GM12874 (cell line): ENCODE results near the gene NFIB.

ENCODE experiments used
- CTCF ChIP-seq: IDR thresholded peaks from 2 replicates; pipeline ENCODE4 v1.5.1; 2011; ENCODE audit warnings: low read depth, mild to moderate bottlenecking, control low read depth, low read length, moderate library complexity; ENCODE audit not compliant: insufficient read depth

NFIB gene

GRCh38 chr9:14313951-14314423 lies at the start of gene NFIB:
Gene NFIB, minus strand, starts transcription at chr9:14314141. Its CDS starts 630 bp downstream, at chr9:14313511.
- TF ChIP-seq CTCF: no peak

DNA sequence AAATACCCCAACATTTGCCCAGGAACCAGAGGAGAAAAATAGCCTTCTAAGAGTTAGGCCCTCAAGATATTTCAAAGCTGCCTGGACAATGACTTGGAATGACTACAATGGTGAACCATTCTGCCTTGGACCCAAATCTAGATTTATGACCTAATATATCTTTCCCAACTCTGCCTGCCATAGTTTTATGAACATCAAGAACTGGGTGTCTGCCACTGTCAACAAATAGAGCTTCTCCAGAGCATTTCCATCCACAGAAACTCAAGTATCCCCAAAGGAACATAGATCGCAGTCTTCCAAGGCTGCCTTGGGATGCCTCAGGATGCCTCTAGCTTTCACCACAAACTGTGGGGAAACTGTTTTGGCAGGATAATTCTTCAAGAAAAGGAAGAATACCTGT lies 48.2 kb upstream of the NFIB start:
- TF ChIP-seq CTCF: no peak

GRCh38 chr9:14361074-14361473 lies 47.1 kb upstream of the NFIB start:
- no peak for TF ChIP-seq CTCF

DNA sequence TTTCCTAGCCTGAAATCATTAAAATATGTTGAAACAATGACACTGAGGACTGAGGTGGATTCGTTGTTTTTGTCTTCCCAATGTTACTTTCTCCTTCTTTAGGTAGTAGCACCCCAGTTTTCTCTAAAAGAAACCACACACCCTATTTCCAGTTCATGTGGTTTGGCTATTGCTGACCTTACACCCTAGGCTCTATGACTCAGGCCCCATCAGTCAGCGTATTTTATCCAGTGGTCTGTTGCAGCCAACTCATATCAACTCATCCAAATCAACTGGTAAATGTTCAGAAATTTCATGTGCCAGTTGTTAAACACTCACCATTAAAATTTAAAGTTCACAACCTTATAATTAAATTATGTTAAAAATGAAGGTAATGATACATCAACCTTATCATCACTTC lies 44.6 kb upstream of the NFIB start:
- TF ChIP-seq CTCF: no peak

DNA sequence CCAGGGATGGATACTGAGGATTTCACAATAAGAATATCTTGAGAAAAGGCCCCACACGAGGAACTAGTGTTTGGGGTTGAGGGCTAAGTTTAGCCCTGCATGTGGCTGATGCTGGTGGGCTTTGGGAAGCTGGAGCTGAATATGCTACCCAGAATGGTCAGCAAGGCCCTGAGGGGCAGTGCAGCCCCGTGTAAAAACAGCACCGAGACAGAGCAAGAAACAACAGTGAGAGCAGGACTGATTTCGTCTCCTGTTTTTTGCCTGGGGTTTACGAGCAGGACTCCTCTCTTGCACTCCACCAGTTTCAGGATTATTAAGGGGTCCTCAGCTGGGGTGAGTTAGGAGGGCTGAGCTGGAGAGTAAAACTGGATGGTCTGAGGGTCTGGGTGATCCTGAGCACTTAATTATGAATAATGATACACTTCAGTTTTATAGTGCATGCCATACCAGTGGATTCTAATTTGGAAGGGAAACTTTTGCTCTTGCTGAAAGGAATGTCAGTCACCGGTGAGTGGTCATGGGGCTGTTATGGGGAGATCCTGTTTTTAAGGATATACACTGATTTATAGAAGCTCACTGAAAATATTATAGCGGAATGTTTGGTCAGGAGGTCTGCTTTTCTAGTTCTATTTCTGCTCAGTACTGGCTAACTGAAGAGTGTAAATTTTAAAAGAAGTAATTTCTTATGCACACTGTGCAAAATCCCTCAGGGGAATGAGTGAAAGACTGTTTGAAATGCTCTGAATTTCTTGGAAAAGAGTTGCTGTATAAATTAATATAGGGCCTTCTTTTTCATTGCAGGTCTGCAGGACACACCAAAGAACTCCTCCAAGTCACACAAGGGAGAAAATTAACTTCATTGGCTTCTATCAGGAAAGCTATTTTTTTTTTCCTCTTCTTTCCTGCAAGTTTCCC lies 42.7 kb upstream of the NFIB start:
- no peak for TF ChIP-seq CTCF

- no peak for TF ChIP-seq CTCF
Measured at GRCh38 chr9:14354201-14354600, 40.3 kb upstream of the NFIB start.

DNA sequence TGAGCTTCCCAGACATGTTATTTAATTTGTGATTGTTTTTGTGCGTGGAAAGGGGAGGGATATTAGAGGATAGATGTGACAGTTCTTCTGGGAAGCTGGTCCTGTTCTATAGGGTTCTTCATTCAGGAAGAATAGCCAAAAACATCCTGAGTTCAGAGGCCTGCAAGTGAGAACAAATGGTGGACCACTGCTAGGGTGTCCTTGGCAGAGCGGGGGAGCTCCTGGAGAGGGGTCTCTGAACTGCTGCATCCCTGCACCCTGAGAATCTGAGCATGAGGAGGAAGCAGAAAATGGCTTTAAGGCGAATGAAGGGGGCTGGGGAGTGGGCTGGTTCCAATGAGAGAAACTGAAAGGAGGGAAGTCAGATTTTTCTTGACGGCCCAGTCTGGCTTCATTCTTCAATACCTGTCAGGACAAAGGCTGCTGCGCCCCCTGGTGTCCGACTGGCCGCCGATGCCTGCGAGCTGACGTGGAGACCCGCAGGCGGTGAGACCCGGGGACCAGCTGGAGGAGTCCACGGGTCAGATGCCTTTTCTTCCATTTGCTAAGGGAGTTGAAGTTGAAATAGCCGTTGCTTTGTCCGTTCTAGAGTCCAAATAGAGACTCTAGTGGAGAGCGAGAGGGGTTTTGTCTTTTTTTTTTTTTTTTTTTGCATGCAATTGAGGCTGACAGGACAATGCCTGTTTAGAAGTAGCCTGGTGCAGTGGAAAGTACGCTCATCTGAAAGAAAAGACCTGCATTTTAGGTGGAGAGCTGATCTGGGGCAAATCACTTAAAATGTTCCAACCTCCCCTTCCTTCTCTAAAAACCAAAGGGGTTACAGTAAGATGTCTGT lies 39.5 kb upstream of the NFIB start:
- TF ChIP-seq CTCF: peak; percentile 92
